Measurements from ENCODE around the gene LRRC47.

DNA sequence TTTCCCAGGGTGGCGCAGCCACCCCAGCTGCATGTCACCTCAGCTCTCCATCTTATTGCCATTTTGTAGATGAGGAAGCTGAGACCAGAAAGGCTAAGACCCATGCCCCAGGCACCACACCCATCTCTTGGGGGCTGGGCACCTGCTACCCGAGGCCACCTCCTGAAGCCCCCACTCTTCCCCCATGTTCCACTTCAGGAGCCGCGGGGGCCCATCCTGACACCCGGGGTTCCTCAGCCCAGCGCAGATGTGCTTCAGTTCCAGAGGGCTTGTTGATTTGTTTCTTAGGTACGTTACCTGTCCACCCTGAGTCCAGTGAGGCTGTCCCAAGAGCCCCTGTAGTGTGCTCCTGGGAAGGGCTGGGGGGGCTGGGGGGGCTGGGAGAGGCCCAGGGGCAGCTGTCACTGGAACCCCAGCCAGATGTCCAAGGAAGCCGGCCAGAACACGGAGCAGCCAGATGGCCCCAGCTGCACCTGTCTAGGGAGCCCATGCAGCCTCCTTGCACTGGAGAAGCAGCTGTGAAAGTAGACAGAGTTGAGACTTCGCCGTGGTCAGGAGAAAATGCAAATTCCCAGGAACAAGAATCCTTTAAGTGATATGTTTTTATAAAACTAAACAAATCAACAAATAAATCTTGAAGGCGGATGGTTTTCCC, 61.1 kb downstream of the LRRC47 start:
- TF ChIP-seq, protein P1, sequence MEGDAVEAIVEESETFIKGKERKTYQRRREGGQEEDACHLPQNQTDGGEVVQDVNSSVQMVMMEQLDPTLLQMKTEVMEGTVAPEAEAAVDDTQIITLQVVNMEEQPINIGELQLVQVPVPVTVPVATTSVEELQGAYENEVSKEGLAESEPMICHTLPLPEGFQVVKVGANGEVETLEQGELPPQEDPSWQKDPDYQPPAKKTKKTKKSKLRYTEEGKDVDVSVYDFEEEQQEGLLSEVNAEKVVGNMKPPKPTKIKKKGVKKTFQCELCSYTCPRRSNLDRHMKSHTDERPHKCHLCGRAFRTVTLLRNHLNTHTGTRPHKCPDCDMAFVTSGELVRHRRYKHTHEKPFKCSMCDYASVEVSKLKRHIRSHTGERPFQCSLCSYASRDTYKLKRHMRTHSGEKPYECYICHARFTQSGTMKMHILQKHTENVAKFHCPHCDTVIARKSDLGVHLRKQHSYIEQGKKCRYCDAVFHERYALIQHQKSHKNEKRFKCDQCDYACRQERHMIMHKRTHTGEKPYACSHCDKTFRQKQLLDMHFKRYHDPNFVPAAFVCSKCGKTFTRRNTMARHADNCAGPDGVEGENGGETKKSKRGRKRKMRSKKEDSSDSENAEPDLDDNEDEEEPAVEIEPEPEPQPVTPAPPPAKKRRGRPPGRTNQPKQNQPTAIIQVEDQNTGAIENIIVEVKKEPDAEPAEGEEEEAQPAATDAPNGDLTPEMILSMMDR (IDR thresholded peaks at IDR 0.05; ENCODE audit: low read length) = no peak
- TF ChIP-seq EZH2 (IDR thresholded peaks at IDR 0.05; ENCODE audit: borderline replicate concordance, low read length) = no peak

All from OCI-LY1 (cell line).